Regular cardiac myocyte (primary cell): ENCODE measurements around the gene KLHL7. TPM values are rescaled to one million over a fixed set of nuclear protein-coding genes. Genes with fewer than 3 reads are reported as not detected.

ENCODE experiments used
- total RNA-seq: library from RNA; depleted of rRNA; stranded (reverse); fragments of >200 nt; gene quantifications from 2 replicates; pipeline ENCODE4 v1.2.3, GENCODE V29; 2014

The KLHL7 gene
- 33.7 and 34.7 TPM in 2 replicates for total RNA-seq

GRCh38 chr7:23105644-23106056 is at the start of gene KLHL7:
Gene KLHL7, plus strand, starts transcription at chr7:23105785. Its CDS starts 242 bp downstream, at chr7:23106027.

GRCh38 chr7:23181684-23182553 is 76.3 kb downstream of the KLHL7 start, which contains the start of gene NUP42:
Gene NUP42, plus strand, starts transcription at chr7:23182048. Its CDS starts 38 bp downstream, at chr7:23182086.

Other genes with a start within 250 kb of the KLHL7 start
- 123 and 152 TPM in 2 replicates for gene HYCC1, start 91.7 kb upstream of the KLHL7 start, total RNA-seq
- 23.6 and 28.8 TPM in 2 replicates for gene NUP42, start 76.3 kb downstream of the KLHL7 start, total RNA-seq
- gene GPNMB, start 141.0 kb downstream of the KLHL7 start, total RNA-seq, result 6.7 and 50.5 TPM in 2 replicates
- 64.0 and 84.2 TPM in 2 replicates for gene MALSU1, start 193.6 kb downstream of the KLHL7 start, total RNA-seq